Astrocyte (in vitro differentiated cells and primary cell): ENCODE results near the gene CASR. TPM values are rescaled to one million over a fixed set of nuclear protein-coding genes. Genes with fewer than 3 reads are reported as not detected.

Source experiments
- DNase-seq: peaks from one replicate; pipeline ENCODE4 v3.0.0-alpha.2; 2010; ENCODE audit warnings: low read depth
- FAIRE-seq: peaks from 2 replicates; lab custom pipeline; 2011; peaks lifted over from hg19 to GRCh38; lab: Jason Lieb, UNC
- H2AFZ ChIP-seq: 2 replicates; pipeline ENCODE4 v1.6.0; 2012; ENCODE audit warnings: low read depth, low read length, inconsistent platforms
- H3K27ac ChIP-seq: 2 replicates; pipeline ENCODE4 v1.5.1; 2011; ENCODE audit warnings: low read depth, low read length, inconsistent platforms
- H3K27me3 ChIP-seq: 2 replicates; pipeline ENCODE4 v1.6.0; 2011; ENCODE audit warnings: low read length, inconsistent platforms; ENCODE audit not compliant: insufficient read depth
- H3K36me3 ChIP-seq: 2 replicates; pipeline ENCODE4 v1.5.1; 2011; ENCODE audit warnings: low read length, inconsistent platforms; ENCODE audit not compliant: insufficient read depth
- H3K4me1 ChIP-seq: 2 replicates; pipeline ENCODE4 v1.5.1; 2011; ENCODE audit warnings: low read length, inconsistent platforms; ENCODE audit not compliant: insufficient read depth
- H3K4me2 ChIP-seq: 2 replicates; pipeline ENCODE4 v1.6.0; 2012; ENCODE audit warnings: low read length, inconsistent platforms
- H3K4me3 ChIP-seq: 2 replicates; pipeline ENCODE4 v1.5.1; 2011; ENCODE audit warnings: low read depth, mild to moderate bottlenecking, low read length, inconsistent platforms; ENCODE audit not compliant: insufficient read depth
- H3K79me2 ChIP-seq: 2 replicates; pipeline ENCODE4 v1.6.0; 2012; ENCODE audit warnings: mild to moderate bottlenecking, low read length, inconsistent platforms; ENCODE audit not compliant: insufficient read depth
- H3K9ac ChIP-seq: 2 replicates; pipeline ENCODE4 v1.6.0; 2012; ENCODE audit warnings: mild to moderate bottlenecking, low read length, inconsistent platforms
- H3K9me3 ChIP-seq: 2 replicates; pipeline ENCODE4 v1.5.1; 2012; ENCODE audit warnings: low read depth, mild to moderate bottlenecking, low read length, inconsistent platforms; ENCODE audit not compliant: insufficient read depth
- H4K20me1 ChIP-seq: 2 replicates; pipeline ENCODE4 v1.6.0; 2012; ENCODE audit warnings: low read length, inconsistent platforms; ENCODE audit not compliant: insufficient read depth
- H3K27ac Mint-ChIP-seq: one replicate; pipeline ENCODE4 v1.8.0; 2021; ENCODE audit warnings: mild to moderate bottlenecking, mixed read lengths; ENCODE audit not compliant: unreplicated experiment
- H3K27me3 Mint-ChIP-seq: one replicate; pipeline ENCODE4 v1.8.0; 2021; ENCODE audit warnings: low read depth, mixed read lengths; ENCODE audit not compliant: unreplicated experiment
- H3K36me3 Mint-ChIP-seq: one replicate; pipeline ENCODE4 v1.8.0; 2021; ENCODE audit warnings: low read depth, mixed read lengths; ENCODE audit not compliant: unreplicated experiment
- H3K4me1 Mint-ChIP-seq: one replicate; pipeline ENCODE4 v1.8.0; 2021; ENCODE audit warnings: low read depth, mixed read lengths; ENCODE audit not compliant: unreplicated experiment
- H3K4me3 Mint-ChIP-seq: one replicate; pipeline ENCODE4 v1.8.0; 2021; ENCODE audit warnings: mild to moderate bottlenecking, moderate library complexity, mixed read lengths; ENCODE audit not compliant: unreplicated experiment
- H3K9me3 Mint-ChIP-seq: one replicate; pipeline ENCODE4 v1.8.0; 2021; ENCODE audit warnings: mild to moderate bottlenecking, mixed read lengths; ENCODE audit not compliant: unreplicated experiment
- EZH2 ChIP-seq: IDR thresholded peaks from 2 replicates; pipeline ENCODE4 v1.6.1; 2012; ENCODE audit warnings: mild to moderate bottlenecking, low read length, inconsistent platforms; ENCODE audit not compliant: insufficient read depth
- total RNA-seq: library from RNA; stranded (reverse); gene quantifications from 2 replicates; pipeline ENCODE4 v1.2.1, GENCODE V29; 2021
- TF ChIP-seq, protein P1 (sequence below): IDR thresholded peaks from 2 replicates; pipeline ENCODE4 v1.5.1; 2011; ENCODE audit warnings: low read depth, mild to moderate bottlenecking, inconsistent platforms, low read length, moderate library complexity; ENCODE audit not compliant: insufficient read depth

The CASR gene
- total RNA-seq, 1 donor from 2014 or later, result not detected

DNA sequence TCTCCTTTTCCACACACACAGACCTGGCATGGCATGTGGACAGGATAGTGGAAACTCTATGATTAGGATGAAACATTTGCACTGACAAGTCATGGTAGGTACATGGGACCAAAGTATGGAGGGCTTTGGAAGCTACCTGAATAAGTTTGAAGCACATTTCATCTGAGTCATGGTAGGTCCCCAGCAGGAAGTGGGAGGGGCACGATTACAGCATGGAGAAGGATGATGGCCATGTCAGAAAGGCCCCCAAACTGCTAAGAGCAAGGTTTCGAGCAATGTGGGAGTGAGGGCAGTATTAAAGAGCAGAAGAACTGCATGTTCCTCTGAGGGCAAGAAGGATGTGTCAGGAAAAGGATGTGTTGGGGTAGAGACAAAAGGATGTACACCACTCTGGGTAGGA lies 90.0 kb downstream of the CASR start:
- no peaks in the 10 kb centered on the region for H3K9me3 ChIP-seq
- FAIRE-seq, result no peak
- no peaks in the 10 kb centered on the region for H3K4me1 ChIP-seq
- no peak for TF ChIP-seq EZH2
- TF ChIP-seq, protein P1, sequence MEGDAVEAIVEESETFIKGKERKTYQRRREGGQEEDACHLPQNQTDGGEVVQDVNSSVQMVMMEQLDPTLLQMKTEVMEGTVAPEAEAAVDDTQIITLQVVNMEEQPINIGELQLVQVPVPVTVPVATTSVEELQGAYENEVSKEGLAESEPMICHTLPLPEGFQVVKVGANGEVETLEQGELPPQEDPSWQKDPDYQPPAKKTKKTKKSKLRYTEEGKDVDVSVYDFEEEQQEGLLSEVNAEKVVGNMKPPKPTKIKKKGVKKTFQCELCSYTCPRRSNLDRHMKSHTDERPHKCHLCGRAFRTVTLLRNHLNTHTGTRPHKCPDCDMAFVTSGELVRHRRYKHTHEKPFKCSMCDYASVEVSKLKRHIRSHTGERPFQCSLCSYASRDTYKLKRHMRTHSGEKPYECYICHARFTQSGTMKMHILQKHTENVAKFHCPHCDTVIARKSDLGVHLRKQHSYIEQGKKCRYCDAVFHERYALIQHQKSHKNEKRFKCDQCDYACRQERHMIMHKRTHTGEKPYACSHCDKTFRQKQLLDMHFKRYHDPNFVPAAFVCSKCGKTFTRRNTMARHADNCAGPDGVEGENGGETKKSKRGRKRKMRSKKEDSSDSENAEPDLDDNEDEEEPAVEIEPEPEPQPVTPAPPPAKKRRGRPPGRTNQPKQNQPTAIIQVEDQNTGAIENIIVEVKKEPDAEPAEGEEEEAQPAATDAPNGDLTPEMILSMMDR, result no peak
- no peaks in the 10 kb centered on the region for H3K79me2 ChIP-seq
- no peak overlapping the region for H3K27ac ChIP-seq
- no peak overlapping the region for H3K27ac Mint-ChIP-seq
- no peaks in the 10 kb centered on the region for H3K36me3 ChIP-seq
- H3K36me3 Mint-ChIP-seq, result no peaks in the 10 kb centered on the region
- H4K20me1 ChIP-seq, result no peaks in the 10 kb centered on the region
- peaks cover 9% of the 10 kb centered on the region for H3K4me1 Mint-ChIP-seq
- no peak overlapping the region for H3K4me3 ChIP-seq
- no peaks in the 10 kb centered on the region for H3K27me3 ChIP-seq
- DNase-seq, result no peak
- H3K4me2 ChIP-seq, result no peak overlapping the region
- H2AFZ ChIP-seq, result no peak overlapping the region
- no peak overlapping the region for H3K4me3 Mint-ChIP-seq
- H3K9me3 Mint-ChIP-seq, result no peaks in the 10 kb centered on the region
- no peak overlapping the region for H3K9ac ChIP-seq
- H3K27me3 Mint-ChIP-seq, result peaks cover 24% of the 10 kb centered on the region

DNA sequence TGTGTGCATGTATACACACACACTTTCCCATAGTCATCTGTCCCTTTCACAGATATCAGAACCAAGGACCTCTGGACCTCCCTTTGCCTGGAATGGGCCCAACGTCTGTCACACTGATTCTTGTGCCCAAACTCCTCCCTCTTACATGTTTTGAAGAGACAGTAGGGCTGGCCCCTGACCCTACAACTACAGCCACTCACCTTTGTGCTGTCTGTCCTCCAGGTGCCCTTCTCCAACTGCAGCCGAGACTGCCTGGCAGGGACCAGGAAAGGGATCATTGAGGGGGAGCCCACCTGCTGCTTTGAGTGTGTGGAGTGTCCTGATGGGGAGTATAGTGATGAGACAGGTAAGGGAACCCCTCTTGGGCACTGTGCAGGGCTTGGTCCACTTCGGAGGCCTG lies 98.4 kb downstream of the CASR start:
- Mint-ChIP-seq H3K9me3 (peaks cover 4% of the 10 kb centered on the region), H3K27ac (no peak overlapping the region), H3K36me3 (no peaks in the 10 kb centered on the region), H3K4me1 (no peaks in the 10 kb centered on the region), H3K4me3 (no peak overlapping the region), H3K27me3 (peaks cover 39% of the 10 kb centered on the region)
- H3K36me3 ChIP-seq, result no peaks in the 10 kb centered on the region
- DNase-seq, result no peak
- TF ChIP-seq, protein P1, result no peak
- TF ChIP-seq EZH2, result no peak
- FAIRE-seq, result no peak
- no peak overlapping the region for H3K9ac ChIP-seq
- H3K9me3 ChIP-seq, result no peaks in the 10 kb centered on the region
- no peak overlapping the region for H3K27ac ChIP-seq
- H3K4me2 ChIP-seq, result no peak overlapping the region
- H3K79me2 ChIP-seq, result no peaks in the 10 kb centered on the region
- no peaks in the 10 kb centered on the region for H4K20me1 ChIP-seq
- H3K4me3 ChIP-seq, result no peak overlapping the region
- H3K27me3 ChIP-seq, result no peaks in the 10 kb centered on the region
- no peaks in the 10 kb centered on the region for H3K4me1 ChIP-seq
- H2AFZ ChIP-seq, result no peak overlapping the region

DNA sequence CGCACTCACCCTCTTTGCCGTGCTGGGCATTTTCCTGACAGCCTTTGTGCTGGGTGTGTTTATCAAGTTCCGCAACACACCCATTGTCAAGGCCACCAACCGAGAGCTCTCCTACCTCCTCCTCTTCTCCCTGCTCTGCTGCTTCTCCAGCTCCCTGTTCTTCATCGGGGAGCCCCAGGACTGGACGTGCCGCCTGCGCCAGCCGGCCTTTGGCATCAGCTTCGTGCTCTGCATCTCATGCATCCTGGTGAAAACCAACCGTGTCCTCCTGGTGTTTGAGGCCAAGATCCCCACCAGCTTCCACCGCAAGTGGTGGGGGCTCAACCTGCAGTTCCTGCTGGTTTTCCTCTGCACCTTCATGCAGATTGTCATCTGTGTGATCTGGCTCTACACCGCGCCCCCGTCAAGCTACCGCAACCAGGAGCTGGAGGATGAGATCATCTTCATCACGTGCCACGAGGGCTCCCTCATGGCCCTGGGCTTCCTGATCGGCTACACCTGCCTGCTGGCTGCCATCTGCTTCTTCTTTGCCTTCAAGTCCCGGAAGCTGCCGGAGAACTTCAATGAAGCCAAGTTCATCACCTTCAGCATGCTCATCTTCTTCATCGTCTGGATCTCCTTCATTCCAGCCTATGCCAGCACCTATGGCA lies 100.5 kb downstream of the CASR start:
- Mint-ChIP-seq H3K9me3 (peaks cover 4% of the 10 kb centered on the region), H3K36me3 (no peaks in the 10 kb centered on the region), H3K4me1 (no peaks in the 10 kb centered on the region), H3K4me3 (no peak overlapping the region), H3K27me3 (peaks cover 38% of the 10 kb centered on the region), H3K27ac (no peak overlapping the region)
- no peaks in the 10 kb centered on the region for H3K79me2 ChIP-seq
- no peaks in the 10 kb centered on the region for H3K4me1 ChIP-seq
- no peak overlapping the region for H3K27ac ChIP-seq
- no peaks in the 10 kb centered on the region for H3K9me3 ChIP-seq
- H2AFZ ChIP-seq, result no peak overlapping the region
- H3K4me2 ChIP-seq, result no peak overlapping the region
- no peaks in the 10 kb centered on the region for H3K36me3 ChIP-seq
- no peak overlapping the region for H3K9ac ChIP-seq
- FAIRE-seq (no peak), DNase-seq (no peak)
- no peaks in the 10 kb centered on the region for H3K27me3 ChIP-seq
- no peaks in the 10 kb centered on the region for H4K20me1 ChIP-seq
- no peak for TF ChIP-seq EZH2
- TF ChIP-seq, protein P1, result no peak
- no peak overlapping the region for H3K4me3 ChIP-seq
